NCI-H2227 (cell line): Measurements from ENCODE around the gene CCP110.
"Not testable (repeated sequence)": the region's sequence is repeated elsewhere in the genome, so short reads cannot be mapped to it uniquely, and the experiment has no call there.

Experiments used
- DNase-seq: peaks from one replicate; lab custom pipeline; 2025; ENCODE audit not compliant: unreplicated experiment; lab: John Stamatoyannopoulos, UW

Gene CCP110

DNA sequence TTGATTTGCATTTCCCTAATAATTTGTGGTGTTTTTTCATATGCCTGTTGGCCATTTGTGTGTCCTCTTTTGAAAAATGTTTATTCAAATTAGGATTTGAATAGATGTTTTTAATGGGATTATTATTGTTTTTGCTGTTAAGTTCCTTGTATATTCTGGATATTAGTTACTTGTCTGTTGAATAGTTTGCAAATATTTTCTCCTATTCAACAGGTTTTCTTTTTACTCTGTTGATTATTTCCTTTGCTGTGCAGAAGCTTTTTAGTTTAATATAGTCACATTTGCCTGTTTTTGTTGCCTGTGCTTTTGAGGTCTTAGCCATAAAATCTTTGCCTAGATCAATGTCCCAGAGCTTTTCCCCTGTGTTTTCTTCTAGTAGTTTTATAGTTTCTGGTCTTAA is 11.4 kb upstream of the CCP110 start:
- no peak for DNase-seq

DNA sequence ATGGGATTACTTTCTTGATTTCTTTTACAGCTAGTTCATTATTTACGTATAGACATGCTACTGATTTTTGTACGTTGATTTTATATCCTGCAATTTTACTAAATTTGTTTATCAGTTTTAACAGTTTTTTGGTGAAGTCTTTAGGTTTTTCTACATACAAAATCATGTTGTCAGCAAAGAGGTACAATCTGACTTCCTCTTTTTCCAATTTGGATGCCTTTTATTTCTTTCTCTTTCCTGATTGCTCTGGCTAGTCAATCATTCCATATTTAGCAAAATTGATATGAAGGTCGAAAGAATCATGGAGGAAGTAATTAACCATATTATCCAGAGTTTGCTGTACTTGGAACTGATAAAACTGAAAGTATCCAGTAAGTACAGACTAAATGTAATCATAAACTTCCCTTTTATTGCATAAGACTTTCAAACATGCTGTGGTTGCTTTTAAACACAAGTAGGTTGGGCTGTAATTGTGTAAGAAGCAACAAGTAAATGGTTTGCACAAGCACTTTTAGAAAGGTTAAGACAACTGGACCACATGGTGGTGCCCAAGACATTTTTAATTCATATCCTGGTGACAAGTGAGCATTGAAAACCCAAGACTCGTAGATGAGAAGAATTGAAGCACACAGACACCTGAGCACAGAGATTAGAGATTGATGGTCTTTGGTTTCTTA is 10.2 kb upstream of the CCP110 start:
- DNase-seq = no peak

- no peak for DNase-seq
Observed at GRCh38 chr16:19515757-19516156, 8.0 kb upstream of the CCP110 start.

DNA sequence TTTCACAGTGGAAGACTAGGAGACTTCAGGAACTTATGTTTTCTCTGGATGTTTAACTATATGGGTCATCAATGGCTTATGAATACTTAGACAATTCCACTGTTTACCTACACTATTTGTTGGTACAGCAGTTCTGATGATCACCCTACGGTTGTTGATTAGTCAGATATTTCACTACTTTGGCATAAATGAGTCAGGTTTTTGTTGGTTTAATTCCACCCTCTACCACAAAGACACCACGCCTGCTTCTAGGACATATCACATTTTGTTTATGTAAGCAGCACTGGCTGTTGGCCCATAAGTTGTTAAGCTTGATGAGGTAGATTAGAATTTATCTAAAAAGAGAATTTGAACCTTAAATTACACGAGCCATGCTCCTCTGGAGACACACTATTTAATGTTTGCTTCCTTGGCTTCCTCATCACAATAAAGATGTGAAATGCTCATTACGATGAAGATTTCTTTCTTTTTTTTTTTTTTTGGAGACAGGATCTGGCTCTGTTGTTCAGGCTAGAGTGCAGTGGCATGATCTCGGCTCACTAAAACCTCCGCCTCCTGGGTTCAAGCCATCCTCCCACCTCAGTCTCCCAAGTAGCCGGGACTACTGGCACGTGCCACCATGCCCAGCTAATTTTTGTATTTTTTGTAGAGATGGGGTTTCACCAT is 6.2 kb upstream of the CCP110 start:
- no peak for DNase-seq

DNA sequence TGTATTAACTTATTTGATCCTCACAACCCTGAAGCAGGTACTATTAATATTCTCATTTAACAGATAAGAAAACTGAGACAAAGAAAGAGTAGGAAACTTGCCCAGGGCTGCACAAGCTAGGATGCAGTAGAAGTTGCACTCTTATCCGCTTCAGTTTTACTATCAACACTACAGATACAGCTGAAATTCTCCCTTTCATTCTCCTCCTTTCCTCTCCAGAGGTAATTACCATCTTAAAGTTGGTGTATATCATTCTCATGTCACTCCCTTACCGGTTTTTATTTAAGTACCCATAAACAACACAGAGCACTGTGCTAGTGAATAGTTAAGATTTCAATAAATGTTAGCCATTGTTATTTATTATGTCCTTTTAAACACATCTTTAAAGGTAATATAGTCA is 5.4 kb upstream of the CCP110 start:
- no peak for DNase-seq

- DNase-seq = no peak
Observed at GRCh38 chr16:19520861-19521331, 2.8 kb upstream of the CCP110 start.

- peak; percentile 97 for DNase-seq
Observed at GRCh38 chr16:19521471-19522396, 2.0 kb upstream of the CCP110 start, which contains the start of gene GDE1. Gene GDE1 (minus strand): TSS chr16:19522098. CDS start chr16:19521964, 134 bp downstream.

- DNase-seq = no peak
Observed at GRCh38 chr16:19522397-19522732, 1.4 kb upstream of the CCP110 start.

GRCh38 chr16:19522760-19523159 is 982 bp upstream of the CCP110 start:
- DNase-seq = no peak

DNA sequence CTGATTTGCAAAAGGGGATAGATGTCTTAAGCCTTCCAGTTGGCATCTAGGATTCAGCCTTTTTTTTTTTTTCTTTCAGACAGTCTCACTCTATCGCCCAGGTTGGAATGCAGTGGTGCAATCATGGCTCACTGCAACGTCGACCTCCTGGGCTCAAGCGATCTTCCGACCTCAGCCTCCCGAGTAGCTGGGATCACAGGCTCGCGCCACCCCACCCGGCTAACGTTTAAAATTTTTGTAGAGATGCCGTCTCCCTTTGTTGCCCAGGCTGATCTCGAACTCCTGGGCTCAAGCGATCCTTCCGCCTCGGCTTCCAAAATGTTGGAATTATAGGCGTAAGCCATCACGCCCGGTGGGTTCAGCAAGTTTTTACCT is 571 bp upstream of the CCP110 start:
- no peak for DNase-seq

- no peak for DNase-seq
Observed at GRCh38 chr16:19524356-19524615, 544 bp downstream of the CCP110 start.

- peak; percentile 35 for DNase-seq
Observed at GRCh38 chr16:19524616-19525384, 1.1 kb downstream of the CCP110 start.

DNA sequence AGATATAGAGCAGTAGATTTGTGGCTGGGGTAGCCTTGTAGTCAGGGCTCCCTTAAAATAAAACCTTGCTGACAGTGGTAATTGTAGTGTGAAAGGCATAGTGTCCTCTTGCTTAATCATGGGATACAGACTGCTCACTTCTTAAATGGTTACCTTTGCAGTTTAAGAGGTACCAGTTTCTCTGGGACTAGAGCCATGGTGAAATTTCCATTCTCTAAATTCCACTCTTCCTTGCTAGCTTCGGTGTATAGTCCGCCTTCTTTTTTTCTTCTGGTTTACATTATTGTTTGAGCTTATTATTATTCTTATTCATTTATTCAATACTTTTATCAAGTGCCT is 1.6 kb downstream of the CCP110 start:
- DNase-seq = no peak

DNA sequence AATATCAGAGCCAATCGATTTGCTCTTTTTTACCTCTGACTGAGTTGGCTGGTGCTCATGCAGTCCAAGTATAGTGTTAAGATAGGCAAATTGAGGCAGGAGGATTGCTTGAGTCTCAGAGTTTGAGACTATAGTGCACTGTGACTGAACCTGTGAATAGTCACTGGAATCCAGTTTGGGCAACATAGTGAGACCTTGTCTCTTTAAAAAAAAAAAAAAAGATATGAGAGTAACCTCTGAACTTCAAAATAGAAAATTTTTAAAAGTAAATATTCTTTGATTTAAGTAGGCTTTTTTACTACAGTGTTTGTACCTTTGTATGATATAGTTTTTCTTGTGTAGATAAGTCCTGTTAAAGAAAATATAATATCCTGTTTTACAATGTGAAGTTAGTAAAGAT is 3.4 kb downstream of the CCP110 start:
- DNase-seq = no peak

DNA sequence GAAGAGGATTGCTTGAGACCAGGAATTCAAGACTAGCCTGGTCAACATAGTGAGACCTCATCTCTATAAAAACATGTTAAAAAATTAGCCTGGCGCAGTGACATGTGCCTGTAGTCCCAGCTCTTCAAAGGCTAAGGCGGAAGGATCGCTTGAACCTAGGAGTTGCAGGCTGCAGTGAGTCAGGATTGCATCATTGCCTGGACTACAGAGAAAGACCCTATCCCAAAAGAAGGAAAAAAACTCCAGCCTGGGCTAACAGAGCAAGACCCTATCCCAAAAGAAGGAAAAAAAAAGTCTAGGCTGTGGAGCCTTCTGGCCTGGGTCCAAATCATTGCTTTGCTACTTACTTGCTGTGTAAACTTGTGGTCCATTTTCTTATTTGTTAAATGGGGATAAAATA is 4.9 kb downstream of the CCP110 start:
- no peak for DNase-seq

DNA sequence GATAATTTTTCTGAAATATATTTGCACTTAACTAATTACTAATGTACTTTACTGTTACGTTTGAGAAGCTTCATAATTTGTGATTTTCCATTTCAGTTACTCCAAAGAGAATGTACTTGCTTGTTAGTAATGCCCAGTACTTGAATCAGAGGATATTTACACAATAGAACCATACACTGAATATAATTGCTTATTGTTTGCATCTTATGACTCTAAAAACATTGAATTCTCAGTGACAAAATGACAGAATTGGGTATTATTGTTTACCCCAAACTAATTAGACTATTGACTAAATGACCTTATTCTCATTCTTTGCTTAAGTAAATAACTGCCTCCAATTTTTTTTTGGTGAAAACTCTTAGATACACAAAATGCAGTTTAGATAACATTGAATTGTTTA is 8.9 kb downstream of the CCP110 start:
- DNase-seq = no peak

DNA sequence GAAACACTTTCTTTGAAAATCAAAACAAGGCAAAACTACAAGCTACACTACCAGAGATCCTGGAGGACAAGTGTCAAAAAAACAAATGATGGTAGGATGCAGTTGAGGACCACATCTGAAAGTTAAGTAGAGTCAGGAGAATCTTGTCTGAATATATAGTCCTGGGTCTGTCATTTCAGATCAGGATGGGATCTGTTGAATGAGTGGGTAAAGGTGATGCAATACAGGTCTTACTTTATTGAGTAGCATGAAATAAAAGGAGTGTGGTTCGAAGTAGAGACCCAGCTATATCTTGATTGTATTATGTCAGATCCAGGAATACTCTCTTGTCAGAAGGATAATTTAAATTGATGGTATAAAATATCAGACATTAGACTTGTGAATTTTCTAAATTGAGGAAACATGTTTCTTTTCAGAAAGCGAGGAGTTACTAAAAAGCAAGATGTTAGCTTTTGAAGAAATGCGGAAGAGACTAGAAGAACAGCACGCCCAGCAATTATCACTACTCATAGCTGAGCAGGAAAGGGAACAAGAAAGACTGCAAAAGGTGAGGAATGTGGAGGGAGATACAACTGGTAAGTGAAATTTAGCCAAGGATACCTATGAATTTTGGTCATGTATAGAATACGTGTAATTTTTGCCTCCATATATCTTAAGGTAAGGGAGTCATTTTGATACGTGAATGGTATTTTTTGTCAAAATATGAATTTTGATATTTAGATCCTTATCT is 16.7 kb downstream of the CCP110 start:
- DNase-seq = no peak

- peak; percentile 75 for DNase-seq
Observed at GRCh38 chr16:19542138-19542821, 18.5 kb downstream of the CCP110 start.

- DNase-seq = not testable (repeated sequence)
Observed at GRCh38 chr16:19543278-19543996, 19.7 kb downstream of the CCP110 start.

GRCh38 chr16:19548144-19548543 is 24.4 kb downstream of the CCP110 start:
- DNase-seq = no peak
